ENCODE measurements around the gene ARVCF. TPM values are rescaled to one million over a fixed set of nuclear protein-coding genes. Genes with fewer than 3 reads are reported as not detected.

Gene ARVCF
- total RNA-seq, 3 donors from 2014 or later (not counting 1 experiment from before 2014, with no cell fraction given), result 37.8 to 62.0 (median 38.7) TPM

DNA sequence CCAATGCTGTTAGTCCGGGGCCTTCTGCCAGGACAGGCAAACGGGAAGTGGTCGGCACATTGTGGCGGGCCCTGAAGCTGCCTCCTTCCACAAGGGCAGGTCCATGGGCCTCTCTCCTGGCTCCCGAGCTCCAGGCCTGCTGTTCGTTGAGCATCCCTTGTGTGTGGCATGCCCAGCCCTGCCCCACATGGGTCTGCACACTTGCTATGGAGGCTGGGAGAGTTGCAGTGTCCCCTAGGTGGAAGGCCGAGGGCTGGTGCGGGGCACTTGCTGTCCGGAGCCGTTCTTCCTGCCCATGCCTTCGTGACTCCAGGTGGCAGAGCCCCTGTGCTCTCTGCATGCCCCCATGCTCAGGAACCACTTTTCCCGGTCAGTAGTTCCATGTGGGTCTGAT lies 37.4 kb upstream of the ARVCF start:
- no peaks in the 10 kb centered on the region for H3K9me3 Mint-ChIP-seq
- no peaks in the 10 kb centered on the region for H3K9me3 ChIP-seq (ENCODE audit: control insufficient read depth, insufficient read depth, low read length)
- ATAC-seq (no peak), DNase-seq (no peak)
- H3K27me3 Mint-ChIP-seq (ENCODE audit: low read depth in 2 of 2), result no peaks in the 10 kb centered on the region
- no peak overlapping the region for H3K4me3 Mint-ChIP-seq
- TF ChIP-seq, protein P1, sequence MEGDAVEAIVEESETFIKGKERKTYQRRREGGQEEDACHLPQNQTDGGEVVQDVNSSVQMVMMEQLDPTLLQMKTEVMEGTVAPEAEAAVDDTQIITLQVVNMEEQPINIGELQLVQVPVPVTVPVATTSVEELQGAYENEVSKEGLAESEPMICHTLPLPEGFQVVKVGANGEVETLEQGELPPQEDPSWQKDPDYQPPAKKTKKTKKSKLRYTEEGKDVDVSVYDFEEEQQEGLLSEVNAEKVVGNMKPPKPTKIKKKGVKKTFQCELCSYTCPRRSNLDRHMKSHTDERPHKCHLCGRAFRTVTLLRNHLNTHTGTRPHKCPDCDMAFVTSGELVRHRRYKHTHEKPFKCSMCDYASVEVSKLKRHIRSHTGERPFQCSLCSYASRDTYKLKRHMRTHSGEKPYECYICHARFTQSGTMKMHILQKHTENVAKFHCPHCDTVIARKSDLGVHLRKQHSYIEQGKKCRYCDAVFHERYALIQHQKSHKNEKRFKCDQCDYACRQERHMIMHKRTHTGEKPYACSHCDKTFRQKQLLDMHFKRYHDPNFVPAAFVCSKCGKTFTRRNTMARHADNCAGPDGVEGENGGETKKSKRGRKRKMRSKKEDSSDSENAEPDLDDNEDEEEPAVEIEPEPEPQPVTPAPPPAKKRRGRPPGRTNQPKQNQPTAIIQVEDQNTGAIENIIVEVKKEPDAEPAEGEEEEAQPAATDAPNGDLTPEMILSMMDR (IDR thresholded peaks at IDR 0.05), result no peak
- H3K36me3 ChIP-seq (ENCODE audit: control insufficient read depth, insufficient read depth, low read length), result peaks cover 41% of the 10 kb centered on the region
- no peaks in the 10 kb centered on the region for H3K36me3 Mint-ChIP-seq
- intact Hi-C loops (cut with micrococcal nuclease), result no loop called here
- no peak overlapping the region for H3K27ac ChIP-seq (ENCODE audit: low read length)
- H3K27ac Mint-ChIP-seq, result no peak overlapping the region
- peaks cover 14 to 15% of the 10 kb centered on the region in 2 donors for H3K4me1 Mint-ChIP-seq
- no peaks in the 10 kb centered on the region for H3K27me3 ChIP-seq (ENCODE audit: control insufficient read depth, insufficient read depth, low read length)
- no peaks in the 10 kb centered on the region for H3K4me1 ChIP-seq (ENCODE audit: control insufficient read depth, insufficient read depth, low read length)
- H3K4me3 ChIP-seq (ENCODE audit: low read length), result no peak overlapping the region
- 97% methylated on average over 12 of the region's 12 CpGs for WGBS (ENCODE audit: insufficient coverage)

DNA sequence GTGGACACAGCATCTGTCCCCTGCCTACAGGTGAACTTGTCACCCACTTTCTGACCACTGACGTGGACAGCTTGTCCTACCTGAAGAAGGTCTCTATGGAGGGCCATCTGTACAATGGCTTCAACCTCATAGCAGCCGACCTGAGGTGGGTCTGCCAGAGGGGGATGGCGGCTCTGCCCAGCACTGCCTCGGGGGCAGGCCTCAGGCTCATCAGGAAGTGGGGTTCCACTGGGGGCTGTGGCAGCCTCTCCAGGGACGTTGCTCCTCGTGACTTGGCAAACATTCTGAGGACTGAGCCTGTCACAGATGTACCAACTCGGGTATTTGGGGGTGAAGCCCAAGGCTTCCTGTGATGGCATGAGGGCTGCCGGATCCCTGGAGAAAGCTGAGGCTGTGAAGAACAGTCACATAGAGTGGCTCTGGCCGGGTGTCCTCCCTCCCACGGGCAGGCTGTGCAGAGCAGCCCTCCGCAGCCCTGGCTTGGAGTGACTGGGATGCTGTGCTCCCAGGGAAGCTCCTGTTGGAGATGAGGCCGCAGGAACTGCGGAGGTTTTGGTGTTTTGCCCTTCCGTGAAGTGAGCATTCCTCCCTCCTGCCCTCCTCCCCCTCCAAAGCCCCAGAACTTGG lies 36.9 kb upstream of the ARVCF start:
- no peak overlapping the region for H3K4me3 Mint-ChIP-seq
- Histone ChIP-seq H3K9me3 (ENCODE audit: control insufficient read depth, insufficient read depth, low read length) (no peaks in the 10 kb centered on the region), H3K4me3 (ENCODE audit: low read length) (no peak overlapping the region), H3K27ac (ENCODE audit: low read length) (no peak overlapping the region), H3K4me1 (ENCODE audit: control insufficient read depth, insufficient read depth, low read length) (no peaks in the 10 kb centered on the region), H3K36me3 (ENCODE audit: control insufficient read depth, insufficient read depth, low read length) (peaks cover 41% of the 10 kb centered on the region), H3K27me3 (ENCODE audit: control insufficient read depth, insufficient read depth, low read length) (no peaks in the 10 kb centered on the region)
- TF ChIP-seq, protein P1 (IDR thresholded peaks at IDR 0.05), result no peak
- WGBS (ENCODE audit: insufficient coverage), result 83% methylated on average over 14 of the region's 14 CpGs
- no peak overlapping the region for H3K27ac Mint-ChIP-seq
- H3K27me3 Mint-ChIP-seq (ENCODE audit: low read depth in 2 of 2), result no peaks in the 10 kb centered on the region
- H3K9me3 Mint-ChIP-seq, result no peaks in the 10 kb centered on the region
- ATAC-seq (no peak), DNase-seq (no peak)
- H3K4me1 Mint-ChIP-seq, result peaks cover 9 to 12% of the 10 kb centered on the region in 2 donors
- no peaks in the 10 kb centered on the region for H3K36me3 Mint-ChIP-seq
- intact Hi-C loops (cut with micrococcal nuclease), result no loop called here

DNA sequence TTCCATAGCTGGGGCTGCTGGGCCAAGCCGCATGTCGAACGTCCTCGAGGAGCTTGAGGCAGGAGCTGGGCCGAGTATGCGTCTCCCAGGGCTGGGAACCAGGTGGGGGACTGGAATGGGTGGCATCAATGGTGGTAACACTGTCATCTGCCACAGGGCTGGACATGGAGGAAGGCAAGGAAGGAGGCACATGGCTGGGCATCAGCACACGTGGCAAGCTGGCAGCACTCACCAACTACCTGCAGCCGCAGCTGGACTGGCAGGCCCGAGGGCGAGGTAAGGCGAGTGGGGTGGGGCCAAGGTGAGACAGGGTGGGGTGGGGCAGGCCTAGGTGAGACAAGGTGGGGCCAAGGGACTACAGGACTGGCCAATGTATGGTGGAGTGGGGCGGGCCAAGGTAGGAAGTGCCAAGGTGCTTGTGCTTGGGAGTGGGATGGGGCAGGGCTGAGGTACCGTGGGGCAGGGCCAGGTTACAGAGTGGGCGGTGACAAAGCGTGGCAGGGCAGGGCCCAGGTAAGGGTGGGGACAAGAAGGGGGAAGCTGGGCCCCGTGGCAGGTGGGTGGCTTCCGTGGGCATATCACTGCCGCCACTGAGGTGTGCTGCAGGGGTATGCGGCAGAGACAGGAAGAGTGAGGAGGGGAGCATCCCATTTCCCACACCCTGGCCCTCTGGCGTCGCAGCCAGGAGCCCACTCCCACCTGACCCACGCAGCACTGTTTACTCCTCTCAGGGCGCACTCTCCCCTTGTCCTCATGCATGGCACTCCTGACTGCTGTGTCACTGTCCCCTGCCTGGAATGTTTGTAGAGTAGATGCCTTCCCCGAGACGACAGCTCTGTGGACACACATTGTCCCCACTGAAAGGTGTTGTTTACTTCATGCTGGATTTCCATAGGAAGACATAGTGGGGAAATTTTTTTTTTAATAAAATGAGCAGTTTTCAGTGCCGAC lies 36.0 kb upstream of the ARVCF start:
- no peaks in the 10 kb centered on the region for H3K27me3 ChIP-seq (ENCODE audit: control insufficient read depth, insufficient read depth, low read length)
- no peaks in the 10 kb centered on the region for H3K4me1 ChIP-seq (ENCODE audit: control insufficient read depth, insufficient read depth, low read length)
- DNase-seq (no peak), ATAC-seq (no peak)
- Mint-ChIP-seq H3K9me3 (no peaks in the 10 kb centered on the region), H3K36me3 (no peaks in the 10 kb centered on the region), H3K27ac (no peak overlapping the region), H3K27me3 (ENCODE audit: low read depth in 2 of 2) (no peaks in the 10 kb centered on the region), H3K4me1 (peaks cover 0 to 6% of the 10 kb centered on the region in 2 donors), H3K4me3 (no peak overlapping the region)
- peaks cover 42% of the 10 kb centered on the region for H3K36me3 ChIP-seq (ENCODE audit: control insufficient read depth, insufficient read depth, low read length)
- TF ChIP-seq, protein P1 (IDR thresholded peaks at IDR 0.05), result no peak
- WGBS (ENCODE audit: insufficient coverage), result 93% methylated on average over 26 of the region's 26 CpGs
- H3K9me3 ChIP-seq (ENCODE audit: control insufficient read depth, insufficient read depth, low read length), result no peaks in the 10 kb centered on the region
- no peak overlapping the region for H3K27ac ChIP-seq (ENCODE audit: low read length)
- H3K4me3 ChIP-seq (ENCODE audit: low read length), result no peak overlapping the region
- intact Hi-C loops (cut with micrococcal nuclease), result no loop called here

Data from natural killer cell (primary cell).